ENCODE data around the gene AP1S1.

DNA sequence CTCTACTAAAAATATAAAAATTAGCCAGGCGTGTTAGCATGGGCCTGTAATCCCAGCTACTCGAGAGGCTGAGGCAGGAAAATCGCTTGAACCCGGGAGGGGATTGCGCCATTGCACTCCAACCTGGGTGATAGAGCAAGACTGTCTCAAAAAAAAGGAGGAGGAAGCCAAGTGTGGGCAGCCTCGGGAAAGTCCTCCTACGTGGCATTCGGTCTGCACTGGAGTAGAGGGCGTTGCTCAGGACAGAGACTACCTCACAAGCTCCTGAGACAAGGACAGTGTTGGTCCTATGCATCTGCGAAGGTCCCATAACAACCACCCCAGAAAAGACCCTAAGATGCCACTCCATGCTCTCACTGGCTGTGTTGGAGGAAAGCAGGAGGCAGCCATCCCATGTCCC lies 37.4 kb upstream of the AP1S1 start:
- TF ChIP-seq POLR2A (IDR thresholded peaks at IDR 0.05; ENCODE audit: low read length) (no peak), GATA1 (IDR thresholded peaks at IDR 0.05; ENCODE audit: low read depth, low read length) (no peak)
